ENCODE data around the gene PIP4P1.

GRCh38 chr14:20441461-20441860 lies 19.8 kb downstream of the PIP4P1 start:
- no peak for TF ChIP-seq EZH2phosphoT487 (IDR thresholded peaks at IDR 0.05; ENCODE audit: borderline replicate concordance, low read length)
- no peak for TF ChIP-seq CTCF (conservative IDR thresholded peaks at IDR 0.05; ENCODE audit: low read depth, low read length)
- TF ChIP-seq EZH2 (IDR thresholded peaks at IDR 0.05; ENCODE audit: low read length, unreplicated experiment): no peak
